Sciatic nerve (tissue), 2 donors: ENCODE results near the gene CFP. TPM values are rescaled to one million over a fixed set of nuclear protein-coding genes. Genes with fewer than 3 reads are reported as not detected.

Source experiments
- ATAC-seq: fragments of 200-7000 bp; cut with Tn5 transposase; one replicate; pipeline ENCODE4 v1.9.1; 2020; ENCODE audit warnings: mild to moderate bottlenecking, moderate library complexity
- DNase-seq: peaks from one replicate; pipeline ENCODE4 v3.0.0-alpha.2; 2020; ENCODE audit warnings: low spot score
- intact Hi-C: fragments of 100-400 bp; cut with DNase I; formaldehyde crosslinking; loops from one replicate; pipeline ENCODE4 v1.14.2; 2022
- microRNA-seq: library from miRNA; unstranded; fragments of <30 nt; microRNA quantifications from one replicate; pipeline ENCODE4 v1.2.0, GENCODE V29; 2020
- total RNA-seq: library from RNA; stranded (reverse); fragmentation: NEBNext Ultra II Directional; extraction: Animal tissue kit (Norgen Biotek cat#: 25700); gene quantifications from one replicate; pipeline ENCODE4 v1.2.1, GENCODE V29; 2021
- donor health status: DM: no; HTN: no; CAD: no.
- donor health status: DM: no; HTN: no; CAD: no.

The CFP gene
- total RNA-seq, 1 donor from 2014 or later = 7.3 TPM

GRCh38 chrX:47581731-47582647, 47.7 kb downstream of the CFP start, which contains the start of gene TIMP1:
Gene TIMP1, plus strand, starts transcription at chrX:47582436. Its CDS starts 980 bp downstream, at chrX:47583416.
- intact Hi-C loops = no loop called here
- ATAC-seq = peak; percentile 97
- peak; percentile 92 for DNase-seq

GRCh38 chrX:47579537-47579936, 50.2 kb downstream of the CFP start:
- DNase-seq (no peak), ATAC-seq (no peak)
- intact Hi-C loops = no loop called here

DNA sequence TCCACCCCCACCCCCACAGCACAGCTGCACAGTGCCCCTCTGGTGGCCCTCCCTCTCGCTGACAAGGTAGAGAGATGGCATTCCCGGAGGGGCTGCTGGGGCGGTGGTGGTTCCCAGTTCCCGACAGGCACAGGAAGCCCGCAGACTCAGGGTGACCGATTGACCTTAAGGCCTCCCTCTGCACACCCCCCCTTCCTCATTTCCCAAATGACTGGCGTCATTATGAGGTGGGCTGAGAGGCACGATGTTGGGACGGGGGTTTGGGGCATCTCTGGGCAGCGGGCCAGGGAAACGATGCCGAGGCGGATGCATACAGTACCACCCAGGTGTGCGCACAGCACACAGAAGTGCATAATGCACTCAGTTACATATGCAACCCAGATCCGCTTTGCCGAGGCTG, 51.0 kb downstream of the CFP start:
- DNase-seq (no peak), ATAC-seq (no peak)
- intact Hi-C loops = no loop called here

DNA sequence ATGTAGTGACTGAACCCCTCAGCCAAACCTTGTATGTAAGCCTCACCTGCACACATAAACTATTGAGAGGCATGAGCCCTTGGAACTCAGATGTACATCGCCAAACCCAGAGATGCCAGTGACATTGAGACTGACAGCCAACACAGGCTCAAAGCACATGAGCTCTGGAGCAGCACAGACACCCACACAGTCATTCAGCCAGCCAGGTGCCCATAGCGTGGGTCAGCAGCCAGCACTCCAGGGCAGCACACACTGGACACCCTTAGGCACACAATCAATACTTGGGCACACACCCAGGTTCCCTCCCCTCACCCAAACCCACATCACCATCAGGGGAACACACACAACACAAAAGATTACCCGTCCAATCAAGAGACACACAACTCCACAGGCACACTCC, 51.8 kb downstream of the CFP start:
- intact Hi-C loops = no loop called here
- ATAC-seq = no peak

DNA sequence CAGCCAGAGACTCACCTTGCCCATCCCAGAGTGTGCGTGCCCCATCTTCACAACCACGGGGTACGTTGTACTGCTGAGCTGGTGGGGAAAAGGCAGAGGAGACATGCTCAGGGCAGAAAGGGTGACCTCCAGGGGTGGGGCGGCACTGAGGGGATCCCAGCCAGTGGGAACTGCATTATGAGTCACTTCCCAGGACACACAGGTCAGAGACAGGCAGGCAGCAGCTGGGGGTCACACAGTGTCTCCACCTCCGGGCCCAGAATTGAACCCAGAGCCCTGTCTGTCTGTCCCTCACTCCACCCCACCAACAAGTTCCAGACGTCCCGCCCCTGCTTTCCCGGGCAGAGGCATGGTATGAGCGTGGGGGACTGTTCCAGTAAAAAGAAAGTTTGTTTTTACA, 52.3 kb downstream of the CFP start:
- ATAC-seq (no peak), DNase-seq (no peak)
- intact Hi-C loops = no loop called here

More for the DNA sequence above, 51.8 kb downstream of the CFP start:
- no peak for DNase-seq

GRCh38 chrX:47576021-47576898, 53.5 kb downstream of the CFP start:
- intact Hi-C loops = no loop called here
- no peak for ATAC-seq
- DNase-seq = no peak

GRCh38 chrX:47574547-47575301, 55.0 kb downstream of the CFP start:
- intact Hi-C loops = no loop called here
- no peak for ATAC-seq
- DNase-seq = peak; percentile 49

DNA sequence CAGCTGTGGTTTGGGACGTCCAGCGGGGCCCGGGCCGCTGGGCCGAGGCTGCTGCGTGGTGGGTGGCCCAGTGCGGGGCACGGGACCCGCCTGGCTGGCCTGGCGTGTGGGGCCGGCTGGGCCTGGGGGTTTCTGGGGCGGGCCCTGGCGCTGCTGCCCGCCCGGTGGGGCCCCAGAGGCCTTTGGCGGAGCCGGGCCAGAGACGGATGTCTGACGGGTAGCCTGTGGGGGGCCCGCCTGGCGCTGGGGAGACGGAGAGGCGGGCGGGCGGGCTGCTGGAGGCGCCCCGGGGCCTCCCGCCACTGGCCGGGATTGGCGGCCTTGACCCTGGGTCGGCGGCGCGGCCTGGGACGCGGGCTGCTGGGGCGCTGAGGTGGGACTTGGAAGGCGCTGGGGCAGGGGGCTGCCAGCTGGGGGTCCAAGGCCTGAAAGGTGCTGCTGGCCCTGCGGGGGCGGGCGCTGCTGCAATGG, 55.6 kb downstream of the CFP start:
- DNase-seq (no peak), ATAC-seq (peak; percentile 29)
- intact Hi-C loops = no loop called here

DNA sequence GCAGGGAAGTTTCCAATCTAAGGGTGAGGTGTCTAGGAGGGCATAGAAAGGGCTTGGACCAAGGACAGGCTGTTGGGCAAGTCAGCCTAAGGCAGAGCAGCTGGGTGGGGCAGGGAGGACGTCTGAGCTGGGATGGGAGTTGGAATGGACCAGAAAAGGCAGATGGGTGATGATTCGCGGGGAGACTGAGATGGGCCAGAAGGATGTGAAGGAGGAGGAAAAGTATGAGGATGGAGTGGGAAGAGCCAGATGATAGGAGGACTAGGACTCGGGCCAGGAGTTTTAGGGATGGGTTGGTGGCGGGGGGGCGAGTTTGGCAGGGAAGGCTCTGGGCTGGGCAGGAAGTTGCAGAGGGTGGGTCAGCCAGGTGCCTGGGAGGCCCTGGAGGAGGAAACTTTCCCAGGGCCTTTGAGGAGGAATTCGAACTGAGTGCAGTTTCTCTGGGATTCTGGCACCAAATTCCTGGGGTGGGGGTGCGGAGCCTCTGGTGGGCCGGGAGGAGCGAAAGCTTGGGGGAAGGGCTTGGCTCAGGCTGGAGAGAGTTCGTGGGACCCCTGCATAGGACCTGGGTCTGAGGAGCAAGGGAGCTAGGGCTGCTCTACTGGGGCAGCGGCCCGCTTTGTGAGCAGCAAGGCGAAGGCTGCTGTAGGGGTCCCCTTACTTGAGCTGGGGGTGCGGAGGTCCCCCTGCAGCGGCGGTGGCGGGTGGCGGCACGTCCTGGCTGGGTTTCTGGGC, 56.2 kb downstream of the CFP start:
- DNase-seq = peak; percentile 74
- intact Hi-C loops = no loop called here
- peak; percentile 80 for ATAC-seq

Small RNA genes within 50 kb of the gene (microRNA-seq; reads per million reads assigned to microRNA genes)
- gene MIR4769 = not detected

Other genes starting within 250 kb of the CFP start
- gene ZNF41, start 146.7 kb downstream of the CFP start, total RNA-seq = 11.6 TPM
- 60.5 TPM for gene ARAF, start 68.7 kb downstream of the CFP start, total RNA-seq
- gene TIMP1, start 47.5 kb downstream of the CFP start, total RNA-seq = 288 TPM
- gene SYN1, start 10.1 kb downstream of the CFP start, total RNA-seq = 2.9 TPM
- 24.1 TPM for gene ELK1, start 20.6 kb upstream of the CFP start, total RNA-seq
- 65.3 TPM for gene UXT, start 29.2 kb upstream of the CFP start, total RNA-seq
- gene ZNF81, start 207.0 kb upstream of the CFP start, total RNA-seq = 9.3 TPM